Measurements from ENCODE around the gene RBM8A. TPM values are rescaled to one million over a fixed set of nuclear protein-coding genes. Genes with fewer than 3 reads are reported as not detected.
"Not testable (repeated sequence)": the region's sequence is repeated elsewhere in the genome, so short reads cannot be mapped to it uniquely, and the experiment has no call there.

The RBM8A gene
- total RNA-seq, 4 donors from 2014 or later: 118 to 226 (median 146) TPM

GRCh38 chr1:145942871-145943270 lies 15.6 kb upstream of the RBM8A start:
- no peak for DNase-seq
- H3K36me3 ChIP-seq: no peaks in the 10 kb centered on the region
- H3K27me3 ChIP-seq: no peaks in the 10 kb centered on the region
- H3K4me1 ChIP-seq: peaks cover 0 to 5% of the 10 kb centered on the region in 2 donors
- TF ChIP-seq POLR2A (IDR thresholded peaks at IDR 0.05) (no peak), CTCF (IDR thresholded peaks at IDR 0.05) (no peak)
- peak overlapping the region; percentile 68 to 86 for H3K27ac ChIP-seq
- H3K4me3 ChIP-seq: no peak overlapping the region
- intact Hi-C loops (cut with DNase I; ENCODE audit: low total_unique reads): no loop called here
- H3K9me3 ChIP-seq: no peaks in the 10 kb centered on the region

GRCh38 chr1:145942405-145942804 lies 15.1 kb upstream of the RBM8A start:
- TF ChIP-seq CTCF (IDR thresholded peaks at IDR 0.05) (no peak), POLR2A (IDR thresholded peaks at IDR 0.05) (no peak)
- Histone ChIP-seq H3K4me1 (peaks cover 0 to 5% of the 10 kb centered on the region in 2 donors), H3K27me3 (no peaks in the 10 kb centered on the region), H3K36me3 (no peaks in the 10 kb centered on the region), H3K9me3 (no peaks in the 10 kb centered on the region), H3K27ac (peak overlapping the region; percentile 68 to 86), H3K4me3 (no peak overlapping the region)
- DNase-seq: no peak
- intact Hi-C loops (cut with DNase I; ENCODE audit: low total_unique reads): no loop called here

GRCh38 chr1:145937436-145937835 lies 10.2 kb upstream of the RBM8A start:
- no peaks in the 10 kb centered on the region for H3K36me3 ChIP-seq

GRCh38 chr1:145936247-145936646 lies 9.0 kb upstream of the RBM8A start:
- no peak overlapping the region for H3K27ac ChIP-seq
- no peak for DNase-seq
- intact Hi-C loops (cut with DNase I; ENCODE audit: low total_unique reads): no loop called here
- TF ChIP-seq CTCF (IDR thresholded peaks at IDR 0.05): no peak
- TF ChIP-seq POLR2A (IDR thresholded peaks at IDR 0.05): no peak
- H3K9me3 ChIP-seq: no peaks in the 10 kb centered on the region
- no peaks in the 10 kb centered on the region for H3K36me3 ChIP-seq
- no peak overlapping the region for H3K4me3 ChIP-seq
- H3K27me3 ChIP-seq: no peaks in the 10 kb centered on the region
- H3K4me1 ChIP-seq: no peaks in the 10 kb centered on the region

More at GRCh38 chr1:145937436-145937835, 10.2 kb upstream of the RBM8A start:
- Histone ChIP-seq H3K27ac (no peak overlapping the region), H3K4me1 (no peaks in the 10 kb centered on the region), H3K9me3 (no peaks in the 10 kb centered on the region), H3K27me3 (no peaks in the 10 kb centered on the region), H3K4me3 (no peak overlapping the region)
- no peak for TF ChIP-seq POLR2A (IDR thresholded peaks at IDR 0.05)
- TF ChIP-seq CTCF (IDR thresholded peaks at IDR 0.05): no peak
- intact Hi-C loops (cut with DNase I; ENCODE audit: low total_unique reads): no loop called here
- no peak for DNase-seq

- DNase-seq: no peak
- H3K27me3 ChIP-seq: no peaks in the 10 kb centered on the region
- TF ChIP-seq CTCF (IDR thresholded peaks at IDR 0.05) (no peak), POLR2A (IDR thresholded peaks at IDR 0.05) (no peak)
- H3K4me1 ChIP-seq: no peaks in the 10 kb centered on the region
- intact Hi-C loops (cut with DNase I; ENCODE audit: low total_unique reads): no loop called here
- H3K4me3 ChIP-seq: no peak overlapping the region
- H3K27ac ChIP-seq: no peak overlapping the region
- H3K9me3 ChIP-seq: no peaks in the 10 kb centered on the region
- no peaks in the 10 kb centered on the region for H3K36me3 ChIP-seq
Measured at GRCh38 chr1:145935708-145936107, 8.4 kb upstream of the RBM8A start.

- H3K4me1 ChIP-seq; DNase-seq; H3K27me3 ChIP-seq; H3K4me3 ChIP-seq; H3K9me3 ChIP-seq; intact Hi-C loops (cut with DNase I; ENCODE audit: low total_unique reads); H3K27ac ChIP-seq; H3K36me3 ChIP-seq: not testable (repeated sequence)
Measured at GRCh38 chr1:145932522-145933009, 5.3 kb upstream of the RBM8A start.

Data from uterus (tissue), 4 donors.